H1 (cell line): ENCODE measurements around the gene GAPDHS.

Experiments used
- CHD1 ChIP-seq: IDR thresholded peaks from 2 replicates; pipeline ENCODE4 v1.6.1; 2012; ENCODE audit warnings: low read depth, low read length, improper control_type of control experiment
- CREB1 ChIP-seq: IDR thresholded peaks from 2 replicates; pipeline ENCODE4 v1.6.1; 2012; ENCODE audit warnings: inconsistent platforms
- EZH2 ChIP-seq: fragments of 200-600 bp; sonication (generic); IDR thresholded peaks from 2 replicates; pipeline ENCODE4 v1.7.1; 2012; ENCODE audit warnings: low read depth, mild to moderate bottlenecking, moderate library complexity, low read length, inconsistent platforms; ENCODE audit not compliant: severe bottlenecking
- FOSL1 ChIP-seq: IDR thresholded peaks from 2 replicates; pipeline ENCODE4 v1.6.1; 2011; ENCODE audit warnings: mild to moderate bottlenecking, low read depth, low read length, moderate library complexity; ENCODE audit not compliant: insufficient read depth
- MAFK ChIP-seq: IDR thresholded peaks from 2 replicates; pipeline ENCODE4 v1.6.1; 2012; ENCODE audit warnings: low read depth, mild to moderate bottlenecking, improper control_type of control experiment, low read length
- POLR2AphosphoS5 ChIP-seq: IDR thresholded peaks from 2 replicates; pipeline ENCODE4 v1.6.1; 2011; ENCODE audit warnings: low read depth, low read length
- RAD21 ChIP-seq, 2 experiments: IDR thresholded peaks in 1 of 2; conservative IDR thresholded peaks in 1 of 2; 2 replicates each; pipeline ENCODE4 v1.6.1; 2011; ENCODE audit warnings: low read depth in 2 of 2, low read length in 2 of 2, improper control_type of control experiment in 1 of 2, inconsistent platforms in 1 of 2, mild to moderate bottlenecking in 1 of 2, moderate library complexity in 1 of 2
- RBBP5 ChIP-seq: IDR thresholded peaks from 2 replicates; pipeline ENCODE4 v1.7.1; 2012; ENCODE audit warnings: low read depth, mild to moderate bottlenecking, inconsistent platforms, low read length, moderate library complexity, borderline replicate concordance
- RFX5 ChIP-seq: IDR thresholded peaks from 2 replicates; pipeline ENCODE4 v1.6.1; 2011; ENCODE audit warnings: low read depth, low read length, improper control_type of control experiment, borderline replicate concordance
- SAP30 ChIP-seq: fragments of 300-600 bp; sonication (generic); IDR thresholded peaks from 2 replicates; pipeline ENCODE4 v1.7.1; 2012; ENCODE audit warnings: low read length, moderate library complexity, mild to moderate bottlenecking, inconsistent platforms; ENCODE audit not compliant: insufficient read depth, insufficient replicate concordance
- SIX5 ChIP-seq: IDR thresholded peaks from 2 replicates; pipeline ENCODE4 v1.6.1; 2011; ENCODE audit warnings: mild to moderate bottlenecking, low read depth, low read length
- TAF1 ChIP-seq: IDR thresholded peaks from 2 replicates; pipeline ENCODE4 v1.6.1; 2011; ENCODE audit warnings: mild to moderate bottlenecking, low read depth, low read length
- TEAD4 ChIP-seq: IDR thresholded peaks from 2 replicates; pipeline ENCODE4 v1.6.1; 2012; ENCODE audit warnings: low read depth, low read length, inconsistent platforms, mixed read lengths
- YY1 ChIP-seq: IDR thresholded peaks from 2 replicates; pipeline ENCODE4 v1.6.1; 2011; ENCODE audit warnings: low read depth, mild to moderate bottlenecking, low read length

DNA sequence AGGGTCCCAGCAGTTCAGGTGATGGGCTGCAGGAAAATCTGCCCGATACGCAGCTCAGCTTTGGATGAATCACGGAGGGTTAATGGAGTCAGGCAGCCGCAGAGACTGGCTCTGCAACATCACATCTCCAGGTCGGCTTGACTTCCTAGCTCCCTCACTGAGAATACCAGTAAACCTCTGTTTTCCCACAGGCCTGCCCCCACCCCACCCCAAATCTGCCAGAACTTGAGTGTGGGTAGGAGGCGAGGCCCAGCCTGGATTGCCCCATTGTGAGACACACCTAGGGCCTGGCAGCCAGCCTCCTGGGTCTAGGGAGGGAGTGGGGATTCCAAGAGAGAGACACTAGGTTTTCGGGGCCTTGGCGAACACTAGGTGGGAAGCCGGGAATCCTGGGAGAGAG lies 39.3 kb upstream of the GAPDHS start:
- no peak for TF ChIP-seq FOSL1
- TF ChIP-seq MAFK = no peak
- no peak for TF ChIP-seq RBBP5
- no peak for TF ChIP-seq CHD1
- no peak for TF ChIP-seq TAF1
- TF ChIP-seq SAP30 = no peak
- TF ChIP-seq RAD21 (IDR thresholded peaks at IDR 0.05 in 1 of 2, conservative IDR thresholded peaks at IDR 0.05 in 1 of 2; ENCODE audit: low read depth in 2 of 2, low read length in 2 of 2) = no peak
- TF ChIP-seq YY1 = no peak
- no peak for TF ChIP-seq SIX5
- TF ChIP-seq EZH2 = no peak
- no peak for TF ChIP-seq TEAD4
- no peak for TF ChIP-seq RFX5
- no peak for TF ChIP-seq POLR2AphosphoS5
- TF ChIP-seq CREB1 = no peak
